Endometrial microvascular endothelial cells (primary cell): Measurements from ENCODE around the gene FYTTD1. TPM values are rescaled to one million over a fixed set of nuclear protein-coding genes. Genes with fewer than 3 reads are reported as not detected.

Experiments
- in situ Hi-C: cut with HindIII; loops from 2 replicates; pipeline ENCODE4 v1.10.0; 2017; ENCODE audit warnings: low sequenced_read_pairs, low pct_unique_long_range_greater_than_20kb; ENCODE audit errors: inconsistent ontology term
- total RNA-seq: library from RNA; depleted of rRNA; stranded (reverse); fragments of >200 nt; gene quantifications from one replicate; pipeline ENCODE4 v1.2.3, GENCODE V29; 2015; ENCODE audit errors: inconsistent ontology term

The FYTTD1 gene
- total RNA-seq, 1 donor from 2014 or later = 53.4 TPM

GRCh38 chr3:197811343-197811742 is 61.7 kb downstream of the FYTTD1 start:
- in situ Hi-C loops = no loop called here

DNA sequence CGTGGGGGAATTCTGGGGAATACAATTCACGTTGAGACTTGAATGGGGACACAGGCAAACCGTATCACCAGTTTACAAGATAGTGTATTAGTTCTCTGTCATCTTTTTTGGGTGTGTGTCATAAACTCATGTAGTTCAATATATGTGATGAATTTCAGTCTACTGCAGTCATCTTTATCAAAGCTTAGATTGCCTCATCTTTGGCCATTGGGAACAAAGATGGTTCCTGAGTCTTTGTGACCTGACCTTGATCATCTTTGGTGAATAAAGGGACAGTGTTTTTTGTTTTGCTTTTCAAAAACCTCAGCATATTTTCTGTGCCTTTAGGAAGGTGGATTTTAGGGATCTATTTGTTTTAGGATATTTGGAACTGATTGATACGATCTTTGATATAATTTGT is 64.7 kb downstream of the FYTTD1 start:
- in situ Hi-C loops = no loop called here

DNA sequence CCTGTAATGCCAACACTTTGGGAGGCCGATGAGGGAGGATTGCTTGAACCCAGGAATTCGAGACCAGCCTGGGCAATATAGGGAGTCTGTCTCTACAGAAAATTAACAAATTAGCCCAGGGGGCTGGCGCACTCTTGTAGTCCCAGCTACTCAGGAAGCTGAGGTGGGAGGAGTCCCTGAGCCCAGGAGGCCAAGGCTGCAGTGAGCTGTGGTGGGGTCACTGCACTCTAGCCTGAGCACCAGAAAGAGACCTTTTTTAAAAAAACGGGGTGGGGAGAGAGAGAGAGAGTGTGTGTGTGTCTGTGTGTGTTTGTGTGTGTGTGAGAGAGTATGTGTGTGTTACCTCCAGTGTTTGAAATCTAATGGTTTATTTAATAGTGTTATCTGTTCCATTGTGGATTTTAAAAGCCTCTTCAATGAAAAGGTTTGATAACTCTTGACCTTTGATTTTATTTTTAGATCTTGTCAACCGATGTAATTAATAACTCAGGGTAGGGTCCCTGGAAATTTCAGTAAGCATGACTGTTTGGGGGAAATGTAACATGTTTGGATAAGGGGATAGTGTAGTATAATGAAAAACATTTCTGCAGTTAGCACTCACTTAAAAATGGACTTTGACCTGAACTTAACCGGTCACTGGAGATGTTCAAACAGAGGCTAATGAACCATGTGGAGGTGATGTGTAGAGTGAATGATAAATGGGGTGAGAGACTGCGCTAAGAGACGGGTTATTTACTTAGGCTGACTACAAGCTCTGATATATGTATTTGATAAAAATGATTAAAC is 71.1 kb downstream of the FYTTD1 start:
- in situ Hi-C loops = no loop called here

- in situ Hi-C loops = no loop called here
Observed at GRCh38 chr3:197829397-197830045, 79.8 kb downstream of the FYTTD1 start.

DNA sequence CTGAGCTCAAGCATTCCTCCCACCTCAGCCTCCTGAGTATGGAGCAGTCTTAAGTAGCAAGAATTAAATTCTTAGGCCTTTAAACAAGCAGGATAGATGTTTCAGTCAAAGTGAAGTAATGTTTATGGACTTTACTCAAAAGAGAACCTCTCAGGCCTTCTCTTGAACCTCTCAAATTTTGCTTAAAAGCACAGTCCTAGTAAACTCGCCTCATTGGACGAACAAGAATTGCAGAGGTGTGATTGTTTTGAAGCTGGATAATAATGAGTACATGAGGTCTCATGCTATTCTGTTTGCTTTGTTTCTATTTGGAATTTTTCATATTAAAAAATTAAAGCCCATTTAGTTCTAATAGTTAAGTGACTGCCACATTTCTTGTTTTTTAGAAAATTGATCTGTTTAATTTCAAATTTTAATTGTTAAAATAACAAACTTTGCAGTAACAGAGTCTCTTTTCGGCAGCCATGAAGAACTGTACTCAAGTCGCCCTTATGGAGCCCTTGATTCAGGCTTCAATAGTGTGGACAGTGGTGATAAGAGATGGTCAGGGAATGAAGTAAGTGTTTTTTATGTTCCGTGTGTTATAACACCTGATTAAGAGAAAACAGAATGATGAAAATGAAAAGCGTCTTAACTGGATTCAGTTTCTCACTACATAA is 80.8 kb downstream of the FYTTD1 start:
- in situ Hi-C loops = no loop called here

GRCh38 chr3:197830967-197831313 is 81.3 kb downstream of the FYTTD1 start:
- in situ Hi-C loops = no loop called here

DNA sequence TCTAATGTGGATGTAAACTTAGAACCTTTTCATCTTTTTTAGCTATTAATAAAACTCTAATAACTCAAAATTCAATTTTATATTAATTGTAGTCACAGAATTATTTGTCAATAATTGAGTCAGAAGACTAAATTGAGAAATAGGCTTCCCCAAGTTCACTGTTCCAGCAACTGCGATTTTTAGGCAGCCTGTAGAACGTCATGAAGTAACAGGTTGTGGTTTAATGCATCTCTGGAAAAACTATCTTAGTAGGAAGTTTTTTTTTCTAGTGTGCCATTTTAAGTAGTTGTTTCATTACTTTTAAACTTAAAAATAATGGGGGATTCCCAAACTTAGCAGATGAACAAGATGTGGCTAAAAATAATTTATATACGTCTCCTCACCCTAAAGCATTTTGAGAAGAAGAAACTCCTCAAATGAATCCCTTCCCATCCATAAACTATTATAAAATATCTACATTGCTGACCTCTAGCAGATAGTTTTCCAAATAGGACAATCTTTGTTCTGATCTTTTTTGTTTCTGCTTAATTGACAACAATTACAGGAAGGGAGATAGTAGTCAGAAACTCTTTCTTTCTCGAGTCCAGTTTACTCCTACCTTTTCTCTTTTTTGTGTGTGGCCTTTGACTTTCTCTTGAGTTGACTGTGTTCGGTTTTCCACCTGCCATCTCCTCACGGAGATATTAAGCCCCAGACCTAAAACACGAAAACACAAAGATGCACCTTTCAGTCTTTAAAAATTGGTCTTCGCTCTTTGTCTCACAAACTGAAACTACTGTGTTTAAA is 84.4 kb downstream of the FYTTD1 start:
- in situ Hi-C loops = no loop called here

GRCh38 chr3:197835509-197835908 is 85.8 kb downstream of the FYTTD1 start:
- in situ Hi-C loops = no loop called here

- in situ Hi-C loops = no loop called here
Observed at GRCh38 chr3:197836244-197836643, 86.6 kb downstream of the FYTTD1 start.

Other genes with a start within 250 kb of the FYTTD1 start
- gene BDH1, start 193.9 kb upstream of the FYTTD1 start, total RNA-seq = 6.0 TPM
- 18.2 TPM for gene RUBCN, start 13.0 kb upstream of the FYTTD1 start, total RNA-seq
- 32.1 TPM for gene LRCH3, start 41.4 kb downstream of the FYTTD1 start, total RNA-seq
- gene RPL35A, start 200.3 kb downstream of the FYTTD1 start, total RNA-seq = 766 TPM
- 3.9 TPM for gene LMLN, start 210.3 kb downstream of the FYTTD1 start, total RNA-seq